HepG2 (cell line): ENCODE results near the gene IL6R. TPM values are rescaled to one million over a fixed set of nuclear protein-coding genes. Genes with fewer than 3 reads are reported as not detected.
A peak's percentile ranks its signal among the peaks of the same experiment; 100 is the strongest.

Experiments used
- FOSL1 ChIP-seq: sonication (generic); formaldehyde crosslinking; IDR thresholded peaks from 2 replicates; pipeline ENCODE4 v1.9.0; 2021; ENCODE audit warnings: missing genetic modification reagents, borderline replicate concordance
- FOXK2 ChIP-seq: fragments of 450-650 bp; IDR thresholded peaks from 2 replicates; pipeline ENCODE4 v1.6.1; 2016
- GATAD1 ChIP-seq: IDR thresholded peaks from 2 replicates; pipeline ENCODE4 v1.6.1; 2016; ENCODE audit warnings: missing genetic modification reagents, missing compliant biosample characterization
- HNF1B ChIP-seq: sonication (generic); formaldehyde crosslinking; IDR thresholded peaks from 2 replicates; pipeline ENCODE4 v1.5.1; 2020; ENCODE audit warnings: mild to moderate bottlenecking, moderate library complexity, missing genetic modification reagents
- KDM4B ChIP-seq: sonication (generic); formaldehyde crosslinking; IDR thresholded peaks from 2 replicates; pipeline ENCODE4 v1.4.0; 2020; ENCODE audit warnings: missing genetic modification reagents
- MIXL1 ChIP-seq: IDR thresholded peaks from 2 replicates; pipeline ENCODE4 v1.6.1; 2016
- NR2C2 ChIP-seq: sonication (generic); formaldehyde crosslinking; IDR thresholded peaks from 2 replicates; pipeline ENCODE4 v1.4.0; 2020; ENCODE audit warnings: missing genetic modification reagents, mild to moderate bottlenecking, moderate library complexity, borderline replicate concordance
- PRDM15 ChIP-seq: sonication (generic); formaldehyde crosslinking; IDR thresholded peaks from 2 replicates; pipeline ENCODE4 v1.4.0; 2020; ENCODE audit warnings: missing genetic modification reagents
- SKI ChIP-seq: fragments of 450-650 bp; IDR thresholded peaks from one replicate; pipeline ENCODE4 v1.6.1; 2018; ENCODE audit warnings: mild to moderate bottlenecking; ENCODE audit not compliant: partially characterized antibody
- ZBTB25 ChIP-seq: IDR thresholded peaks from 2 replicates; pipeline ENCODE4 v1.6.1; 2018; ENCODE audit warnings: missing genetic modification reagents
- ZKSCAN1 ChIP-seq: fragments of 150-350 bp; IDR thresholded peaks from 2 replicates; pipeline ENCODE4 v1.6.1; 2014; ENCODE audit warnings: low read length
- ZNF235 ChIP-seq: sonication (generic); formaldehyde crosslinking; IDR thresholded peaks from 2 replicates; pipeline ENCODE4 v1.8.1; 2023; ENCODE audit warnings: mild to moderate bottlenecking, missing genetic modification reagents, borderline replicate concordance
- ZNF407 ChIP-seq: sonication (generic); formaldehyde crosslinking; IDR thresholded peaks from one replicate; pipeline ENCODE4 v1.5.1; 2020; ENCODE audit warnings: mild to moderate bottlenecking, missing genetic modification reagents; ENCODE audit errors: not compliant biosample characterization
- ZNF550 ChIP-seq: sonication (generic); formaldehyde crosslinking; IDR thresholded peaks from 2 replicates; pipeline ENCODE4 v1.4.0; 2020; ENCODE audit warnings: mild to moderate bottlenecking, missing genetic modification reagents, borderline replicate concordance
- polyA plus RNA-seq, 8 experiments: library from polyadenylated mRNA; depleted of rRNA in 3 of 8; stranded (reverse) in 7 of 8; unstranded in 1 of 8; fragments of >200 nt; fragmentation: Illumina TruSeq in 4 of 8; extraction: Trizol in 4 of 8; gene quantifications; 2 replicates each; pipeline versions ENCODE4 v1.2.1 to v1.2.3, GENCODE V29; 2011 to 2016; ENCODE audit warnings: low read depth in 4 of 8, missing spikeins in 1 of 8, mixed read lengths in 1 of 8; ENCODE audit not compliant: insufficient read depth in 1 of 8
- total RNA-seq, 5 experiments: library from RNA; depleted of rRNA; stranded (reverse); fragments of >200 nt; fragmentation: Illumina TruSeq; extraction: Trizol; gene quantifications; 2 replicates each; pipeline ENCODE4 v1.2.3, GENCODE V29; 2016; ENCODE audit warnings: low read depth in 1 of 5

The IL6R gene
- total and polyA plus RNA-seq, 2 of the 13 experiments (the other 11 are each of a cell fraction or from before 2014, with no cell fraction given), result 5.0 to 24.5 TPM

GRCh38 chr1:154418062-154418921 is 13.1 kb downstream of the IL6R start (continued):
- TF ChIP-seq ZNF407, result no peak
- TF ChIP-seq ZNF235 (CRISPR knock-in tag), result peak; percentile 49; the same call in 1 of the 2 replicates
- TF ChIP-seq KDM4B, result no peak; the same call in 1 of the 2 replicates
- peak; percentile 91 for TF ChIP-seq FOSL1 (CRISPR knock-in tag)
- TF ChIP-seq FOXK2, result peak; percentile 90
- peak; percentile 67; the same call in 1 of the 2 replicates for TF ChIP-seq NR2C2 (CRISPR knock-in tag)
- TF ChIP-seq SKI, result peak; percentile 86
- TF ChIP-seq ZNF550 (CRISPR knock-in tag), result no peak
- TF ChIP-seq HNF1B (CRISPR knock-in tag), result peak; percentile 97
- peak; percentile 89 for TF ChIP-seq MIXL1 (CRISPR knock-in tag)
- no peak for TF ChIP-seq PRDM15 (CRISPR knock-in tag)
- TF ChIP-seq GATAD1 (CRISPR knock-in tag), result peak; percentile 76
- peak; percentile 56 for TF ChIP-seq ZBTB25 (CRISPR knock-in tag)
- TF ChIP-seq ZKSCAN1, result no peak
